RWPE2 (cell line): ENCODE results near the gene DENND1A.

ENCODE experiments used
- ATAC-seq: fragments of 200-7000 bp; cut with Tn5 transposase; 3 replicates; pipeline ENCODE4 v1.9.1; 2021; ENCODE audit warnings: low read depth
- DNase-seq: peaks from one replicate; pipeline ENCODE4 v3.0.0-alpha.2; 2020; ENCODE audit warnings: low spot score
- H3K27ac ChIP-seq: fragments of 450-650 bp; 2 replicates; pipeline ENCODE4 v1.5.1; 2017; ENCODE audit warnings: mild to moderate bottlenecking; ENCODE audit not compliant: poor library complexity, severe bottlenecking
- H3K27me3 ChIP-seq: fragments of 250-450 bp; sonication (Bioruptor Pico); 2 replicates; pipeline ENCODE4 v1.5.1; 2021; ENCODE audit warnings: mild to moderate bottlenecking, moderate library complexity; ENCODE audit not compliant: insufficient read depth, poor library complexity, severe bottlenecking
- H3K36me3 ChIP-seq: fragments of 250-450 bp; sonication (Bioruptor Pico); 2 replicates; pipeline ENCODE4 v1.5.1; 2020; ENCODE audit warnings: low read depth, mild to moderate bottlenecking, moderate library complexity
- H3K4me1 ChIP-seq: fragments of 250-450 bp; sonication (Bioruptor Pico); 2 replicates; pipeline ENCODE4 v1.5.1; 2021; ENCODE audit warnings: mild to moderate bottlenecking, moderate library complexity; ENCODE audit not compliant: insufficient read depth, poor library complexity, severe bottlenecking
- H3K4me3 ChIP-seq: fragments of 250-450 bp; sonication (Bioruptor Pico); 2 replicates; pipeline ENCODE4 v1.5.1; 2021; ENCODE audit warnings: mild to moderate bottlenecking, moderate library complexity; ENCODE audit not compliant: severe bottlenecking
- H3K9me3 ChIP-seq: fragments of 250-450 bp; sonication (Bioruptor Pico); 2 replicates; pipeline ENCODE4 v1.5.1; 2021; ENCODE audit warnings: mild to moderate bottlenecking, moderate library complexity; ENCODE audit not compliant: severe bottlenecking
- CTCF ChIP-seq: fragments of 450-650 bp; IDR thresholded peaks from one replicate; pipeline ENCODE4 v1.5.1; 2017; ENCODE audit warnings: mild to moderate bottlenecking, moderate library complexity; ENCODE audit not compliant: poor library complexity, severe bottlenecking

Gene DENND1A

GRCh38 chr9:123957168-123957721 lies 27.3 kb upstream of the DENND1A start:
- no peak overlapping the region for H3K4me3 ChIP-seq
- H3K27ac ChIP-seq = no peak overlapping the region
- H3K4me1 ChIP-seq = no peaks in the 10 kb centered on the region
- H3K27me3 ChIP-seq = no peaks in the 10 kb centered on the region
- ATAC-seq (no peak), DNase-seq (no peak)
- H3K36me3 ChIP-seq = no peaks in the 10 kb centered on the region
- no peak for TF ChIP-seq CTCF
- no peaks in the 10 kb centered on the region for H3K9me3 ChIP-seq

- TF ChIP-seq CTCF = no peak
- ATAC-seq (no peak), DNase-seq (no peak)
- no peak overlapping the region for H3K27ac ChIP-seq
- no peaks in the 10 kb centered on the region for H3K36me3 ChIP-seq
- no peak overlapping the region for H3K4me3 ChIP-seq
- H3K4me1 ChIP-seq = no peaks in the 10 kb centered on the region
- H3K9me3 ChIP-seq = no peaks in the 10 kb centered on the region
- no peaks in the 10 kb centered on the region for H3K27me3 ChIP-seq
Observed at GRCh38 chr9:123955637-123956036, 25.7 kb upstream of the DENND1A start.

- H3K27me3 ChIP-seq = no peaks in the 10 kb centered on the region
- no peak for DNase-seq
- no peak overlapping the region for H3K27ac ChIP-seq
- TF ChIP-seq CTCF = no peak
- H3K9me3 ChIP-seq = no peaks in the 10 kb centered on the region
- no peaks in the 10 kb centered on the region for H3K4me1 ChIP-seq
- H3K4me3 ChIP-seq = no peak overlapping the region
- H3K36me3 ChIP-seq = no peaks in the 10 kb centered on the region
- ATAC-seq = no peak
Observed at GRCh38 chr9:123954518-123955280, 24.8 kb upstream of the DENND1A start.

DNA sequence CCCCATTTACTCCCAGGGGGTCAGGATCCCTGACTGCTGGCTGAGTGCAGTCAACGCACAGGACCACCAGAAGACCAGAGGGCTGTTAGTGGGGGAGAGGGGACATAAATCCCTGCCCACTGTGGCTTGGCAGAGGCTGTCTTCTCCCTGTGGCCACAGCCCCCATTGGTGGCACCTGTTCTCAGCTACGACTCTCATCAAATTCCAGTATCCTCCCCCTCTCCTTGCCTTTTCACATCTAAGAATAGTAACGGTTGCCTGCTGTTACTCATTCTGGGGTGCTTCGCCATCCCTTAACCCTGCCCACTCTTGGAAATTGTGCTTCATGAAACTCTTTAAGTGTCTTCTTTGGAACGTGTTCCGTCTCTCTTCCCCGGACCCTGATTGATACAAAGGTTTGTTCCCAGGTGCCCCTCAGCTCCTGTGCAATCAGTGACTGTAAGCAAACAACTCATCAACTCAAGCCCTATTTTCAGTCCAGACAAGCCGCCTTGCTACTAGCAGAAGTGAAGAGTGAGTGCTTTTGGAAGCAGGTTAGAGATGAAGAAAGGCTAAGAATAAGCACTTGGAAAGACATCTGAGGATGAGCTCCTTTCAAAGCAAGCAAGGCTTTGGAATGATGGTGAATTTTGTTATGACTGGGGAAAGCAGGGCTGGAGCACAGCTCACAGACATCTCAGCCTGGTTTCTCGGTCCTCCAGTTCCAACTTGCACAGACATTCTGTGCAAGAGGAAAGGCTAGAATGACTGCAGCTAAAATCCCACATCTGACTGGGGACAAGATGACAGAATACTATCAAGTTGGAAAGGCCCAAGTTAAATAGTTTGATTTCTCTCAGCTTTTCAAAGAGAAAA lies 22.9 kb upstream of the DENND1A start:
- DNase-seq (no peak), ATAC-seq (no peak)
- Histone ChIP-seq H3K27ac (no peak overlapping the region), H3K4me1 (no peaks in the 10 kb centered on the region), H3K4me3 (no peak overlapping the region), H3K36me3 (no peaks in the 10 kb centered on the region), H3K27me3 (no peaks in the 10 kb centered on the region), H3K9me3 (no peaks in the 10 kb centered on the region)
- no peak for TF ChIP-seq CTCF
